GM19324 (cell line): ENCODE data around the gene RHBDD1.
"Not testable (repeated sequence)": the region's sequence is repeated elsewhere in the genome, so short reads cannot be mapped to it uniquely, and the experiment has no call there.

Source experiments
- ATAC-seq: cut with Tn5 transposase; IDR thresholded peaks from one replicate; pipeline ENCODE4 v1.9.1; 2021; ENCODE audit warnings: mild to moderate bottlenecking, moderate library complexity; ENCODE audit not compliant: unreplicated experiment, low FRiP score

The RHBDD1 gene

GRCh38 chr2:226799211-226799975 lies 36.5 kb upstream of the RHBDD1 start, which contains the start of gene IRS1:
IRS1 (minus strand) TSS chr2:226799820; CDS start chr2:226798738, 1,082 bp downstream.
- peak; percentile 43 for ATAC-seq

GRCh38 chr2:226799976-226800940 lies 35.6 kb upstream of the RHBDD1 start:
- ATAC-seq, result no peak

GRCh38 chr2:226800941-226801784 lies 34.7 kb upstream of the RHBDD1 start:
- ATAC-seq, result peak; percentile 84

GRCh38 chr2:226802573-226802972 lies 33.3 kb upstream of the RHBDD1 start:
- no peak for ATAC-seq

DNA sequence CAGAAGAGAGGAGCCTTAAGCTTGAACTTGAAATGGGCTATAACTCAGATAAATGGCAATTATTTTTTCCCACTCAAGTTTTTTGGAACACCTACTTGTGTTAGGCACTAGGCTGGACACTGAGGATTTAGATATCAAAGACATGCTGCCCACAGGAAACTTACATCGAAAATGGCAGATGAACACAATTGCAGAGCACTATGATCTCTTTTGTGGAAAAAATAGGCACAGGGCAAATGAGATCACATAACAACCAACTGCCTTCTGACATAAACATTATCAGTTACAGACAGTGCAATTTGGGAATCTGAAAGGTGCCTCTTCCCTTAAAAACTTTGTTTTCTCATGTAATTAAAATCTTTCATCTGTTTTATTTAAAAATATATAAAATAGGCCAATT lies 32.4 kb upstream of the RHBDD1 start:
- no peak for ATAC-seq

DNA sequence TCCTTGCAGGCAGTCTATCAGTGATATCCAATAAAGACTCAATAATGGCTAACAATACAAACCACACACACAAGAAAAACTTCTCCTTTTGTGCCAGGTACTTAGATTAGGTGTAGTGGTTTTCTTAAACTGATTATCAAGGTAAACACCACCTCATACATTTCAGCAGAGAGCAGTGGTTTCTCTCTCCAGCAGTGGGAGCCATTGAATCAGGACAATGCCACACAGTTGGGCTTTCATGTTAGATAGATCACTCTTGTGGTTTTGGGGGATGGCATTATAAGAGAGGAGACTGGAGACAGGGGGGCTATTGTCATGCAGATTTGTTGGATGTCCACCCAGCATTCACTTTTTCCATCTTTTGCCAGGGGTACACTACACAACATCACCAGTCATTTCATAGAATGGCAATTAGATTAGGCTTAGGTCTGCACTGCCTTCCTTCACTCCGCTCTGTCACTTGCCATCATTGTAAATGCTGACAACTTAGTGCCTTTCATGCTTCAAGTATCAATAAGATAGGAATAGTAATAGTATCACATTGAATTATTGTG lies 22.6 kb upstream of the RHBDD1 start:
- ATAC-seq, result no peak

GRCh38 chr2:226818930-226819329 lies 16.9 kb upstream of the RHBDD1 start:
- ATAC-seq, result no peak

DNA sequence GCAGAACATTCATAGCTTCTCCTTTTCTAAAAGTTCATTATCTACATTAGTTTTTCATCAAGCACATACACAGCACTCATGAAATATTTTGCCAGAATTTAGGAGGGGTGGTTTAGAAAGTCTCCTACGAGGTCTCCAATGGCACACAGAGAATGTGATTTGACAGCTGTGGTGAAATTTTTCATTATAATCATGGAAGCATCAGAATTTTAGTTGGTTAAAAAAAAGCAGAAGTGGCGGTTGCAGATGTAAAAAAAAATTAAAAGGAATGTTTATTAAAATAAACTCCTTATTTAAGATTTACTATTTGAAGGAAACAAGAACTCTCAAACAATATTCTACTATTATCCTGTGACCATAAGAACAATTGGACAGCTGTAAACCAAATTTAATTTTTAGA lies 10.8 kb upstream of the RHBDD1 start:
- no peak for ATAC-seq

DNA sequence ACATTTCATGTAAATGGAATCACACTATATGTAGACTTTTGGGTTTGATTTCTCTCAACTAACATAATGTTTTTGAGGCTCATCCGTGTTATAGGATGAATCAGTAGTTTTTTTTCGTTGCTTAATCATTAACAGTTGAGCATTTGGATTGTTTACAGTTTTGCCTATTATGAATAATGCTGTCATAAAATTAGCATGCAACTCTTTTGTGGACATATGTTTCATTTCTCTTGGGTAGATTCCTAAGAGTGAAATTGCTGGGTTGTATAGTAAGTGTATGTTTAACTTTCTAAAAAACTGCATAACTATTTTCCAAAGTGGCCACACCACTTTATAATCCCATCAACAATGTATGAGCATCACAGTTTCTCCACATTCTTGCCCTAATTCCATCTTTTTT lies 7.7 kb upstream of the RHBDD1 start:
- ATAC-seq, result no peak

DNA sequence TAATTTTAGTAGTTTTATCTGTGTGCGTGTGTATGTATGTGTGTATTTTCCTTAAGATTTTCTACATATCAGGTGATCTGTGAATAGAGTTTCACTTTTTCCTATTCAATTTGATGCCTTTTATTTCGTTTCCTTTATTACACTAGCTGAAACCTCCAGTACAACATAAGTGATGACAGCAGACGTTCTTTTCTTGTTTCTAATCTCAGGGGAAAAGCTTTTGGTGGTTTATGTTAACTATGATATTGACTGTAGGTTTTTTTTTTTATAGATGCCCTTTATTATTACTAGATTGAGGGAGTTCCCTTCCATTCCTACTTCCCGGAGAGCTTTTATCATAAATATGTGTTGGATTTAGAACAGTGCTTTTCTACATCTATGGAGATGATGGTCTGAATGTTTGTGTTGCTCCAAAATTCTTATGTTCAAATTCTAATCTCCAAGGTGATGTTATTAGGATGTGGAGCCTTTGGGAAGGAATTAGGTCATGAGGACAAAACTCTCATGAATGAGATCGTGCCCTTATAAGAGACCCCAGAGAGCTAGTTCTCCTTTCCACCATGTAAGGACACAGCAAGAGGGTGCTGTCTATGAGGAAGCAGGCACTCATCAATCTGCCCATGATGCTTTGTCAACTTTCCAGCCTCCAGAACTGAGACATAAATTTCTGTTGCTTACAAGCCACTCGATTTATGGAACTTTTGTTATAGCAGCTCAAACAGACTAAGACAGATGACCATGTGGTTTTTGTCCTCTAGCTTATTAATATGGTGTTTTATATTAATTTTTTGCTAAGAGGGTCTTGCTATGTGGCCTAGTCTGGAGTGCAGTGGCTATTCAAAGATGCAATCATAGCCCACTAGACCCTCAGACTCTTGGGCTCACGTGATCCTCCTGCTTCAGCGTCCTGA lies 5.9 kb upstream of the RHBDD1 start:
- no peak for ATAC-seq

DNA sequence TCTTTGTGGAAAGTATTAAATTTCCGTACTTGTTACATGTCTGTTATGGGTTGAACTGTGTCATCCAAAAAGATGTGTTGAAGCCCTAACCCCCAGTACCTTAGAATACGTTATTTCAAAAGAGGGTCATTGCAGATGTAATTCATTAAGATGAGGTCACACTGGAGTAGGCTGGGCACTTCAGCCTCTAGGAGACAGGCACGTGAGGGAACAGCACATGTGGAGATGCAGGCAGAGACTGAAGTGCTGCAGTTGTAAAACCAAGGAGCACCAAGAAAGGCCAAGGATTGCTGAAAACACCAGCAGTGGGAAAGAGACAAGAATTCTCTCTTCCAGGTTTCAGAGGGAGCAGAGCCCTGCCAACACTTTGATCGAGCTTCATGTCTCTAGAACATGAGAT lies 4.6 kb upstream of the RHBDD1 start:
- no peak for ATAC-seq

DNA sequence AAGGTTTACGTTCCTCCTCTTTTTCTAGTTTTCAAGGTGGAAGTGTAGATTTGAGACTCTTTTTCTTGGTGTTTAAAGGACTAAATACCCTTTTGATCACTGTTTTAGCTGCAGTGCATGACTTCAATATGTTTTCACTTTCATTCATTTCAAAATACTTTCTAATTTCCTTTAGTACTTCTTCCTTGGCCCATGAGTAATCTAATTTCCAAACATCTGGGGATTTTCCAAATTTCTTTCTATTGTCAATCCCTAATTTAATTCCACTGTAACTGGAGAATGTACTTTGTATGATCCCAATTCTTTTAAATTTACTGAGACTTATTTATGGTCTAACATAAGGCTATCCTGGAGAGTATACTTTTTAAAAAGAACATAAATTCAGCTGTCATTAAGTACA lies 3.8 kb upstream of the RHBDD1 start:
- no peak for ATAC-seq

DNA sequence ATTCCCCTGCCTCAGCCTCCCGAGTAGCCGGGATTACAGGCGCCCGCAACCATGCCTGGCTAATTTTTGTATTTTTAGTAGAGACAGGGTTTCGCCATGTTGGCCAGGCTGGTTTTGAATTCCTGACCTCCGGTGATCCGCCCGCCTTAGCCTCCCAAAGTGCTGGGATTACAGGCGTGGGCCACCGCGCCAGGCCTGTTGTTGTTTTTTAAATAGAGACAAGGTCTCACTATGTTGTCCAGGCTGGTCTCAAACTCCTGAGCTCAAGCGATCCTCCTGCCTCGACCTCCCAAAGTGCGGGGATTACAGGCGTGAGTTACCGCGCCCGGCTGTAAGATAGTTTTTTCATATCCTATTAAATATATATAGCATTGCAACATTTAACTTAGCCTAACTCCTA lies 974 bp upstream of the RHBDD1 start:
- ATAC-seq, result not testable (repeated sequence)

- ATAC-seq, result peak; percentile 39
Observed at GRCh38 chr2:226835420-226835795, 446 bp upstream of the RHBDD1 start.

- ATAC-seq, result peak; percentile 4
Observed at GRCh38 chr2:226836548-226836885, 663 bp downstream of the RHBDD1 start.

- ATAC-seq, result no peak
Observed at GRCh38 chr2:226837334-226837733, 1.5 kb downstream of the RHBDD1 start.

DNA sequence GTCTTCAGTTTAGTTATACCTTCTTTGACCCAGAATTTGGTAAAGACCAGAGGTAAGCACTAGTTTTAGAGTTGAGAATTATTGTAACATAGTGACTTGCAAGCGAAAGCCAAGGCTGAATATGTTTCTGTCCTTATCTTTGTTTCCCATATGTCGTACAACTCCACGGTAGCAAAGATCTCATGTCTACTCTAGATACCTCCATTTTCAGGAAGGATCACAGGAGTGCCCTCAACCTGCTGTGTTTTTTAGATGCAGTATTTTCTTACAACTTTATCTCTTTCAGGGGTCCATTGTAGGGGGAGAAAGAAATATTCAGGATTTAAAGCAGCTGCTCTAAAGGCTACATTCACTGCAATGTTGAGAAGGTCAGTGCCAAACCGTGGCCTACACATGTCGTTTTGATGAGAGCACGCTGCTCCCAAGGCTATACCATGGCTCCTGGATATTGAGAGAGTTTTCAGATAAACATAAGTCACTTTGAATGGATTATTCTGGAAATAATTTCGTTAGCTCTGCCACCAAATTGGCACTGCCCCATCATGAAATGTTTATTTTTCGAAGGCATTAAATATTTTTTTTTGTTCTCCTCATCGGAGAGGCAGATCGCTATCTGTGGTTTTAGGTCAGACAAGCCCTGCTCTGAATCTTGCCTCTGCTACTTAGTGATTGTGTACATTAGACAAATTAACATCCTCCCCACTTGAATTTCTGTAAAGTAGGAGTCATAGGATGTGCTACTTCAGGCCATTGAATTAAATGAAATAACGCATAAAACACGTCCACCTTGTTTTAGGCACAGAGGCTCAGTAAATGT lies 2.1 kb downstream of the RHBDD1 start:
- no peak for ATAC-seq

- no peak for ATAC-seq
Observed at GRCh38 chr2:226838722-226839121, 2.9 kb downstream of the RHBDD1 start.

GRCh38 chr2:226839161-226839560 lies 3.3 kb downstream of the RHBDD1 start:
- ATAC-seq, result no peak
